Right lobe of liver (tissue), 4 donors: Measurements from ENCODE around the gene CFAP57.

Experiments
- CTCF ChIP-seq, 4 donors: fragments of 200-600 bp in 3 of 4; fragments of 450-650 bp in 1 of 4; IDR thresholded peaks; one replicate each; pipeline versions ENCODE4 v1.5.1 to v1.8.0; 2016 to 2022; ENCODE audit warnings: antibody characterized with exemption in 4 of 4, mild to moderate bottlenecking in 2 of 4
- POLR2A ChIP-seq: fragments of 450-650 bp; IDR thresholded peaks from one replicate; pipeline ENCODE4 v1.6.1; 2017; ENCODE audit warnings: antibody characterized with exemption, mild to moderate bottlenecking
- donor health status: DM: no; HTN: no; CAD: no.
- donor health status: DM: no; HTN: no; CAD: no.
- donor health status: DM: no; HTN: yes; CAD: no.

GRCh38 chr1:43225168-43225567, 53.0 kb downstream of the CFAP57 start:
- TF ChIP-seq POLR2A (no peak), CTCF (IDR thresholded peaks at IDR 0.05) (no peak)
